Measurements from ENCODE around the gene MAGOH. TPM values are rescaled to one million over a fixed set of nuclear protein-coding genes. Genes with fewer than 3 reads are reported as not detected.

MAGOH gene
- total RNA-seq, 1 donor = 63.0 TPM

GRCh38 chr1:53257454-53258081, 19.2 kb upstream of the MAGOH start:
- Histone ChIP-seq H3K27me3 (ENCODE audit: insufficient read depth, low read length) (no peaks in the 10 kb centered on the region), H3K9me3 (ENCODE audit: low read depth, low read length) (no peaks in the 10 kb centered on the region), H3K4me1 (ENCODE audit: insufficient read depth, low read length) (no peaks in the 10 kb centered on the region), H3K4me3 (ENCODE audit: low read length) (no peak overlapping the region)

- Histone ChIP-seq H3K27me3 (ENCODE audit: insufficient read depth, low read length) (no peaks in the 10 kb centered on the region), H3K4me1 (ENCODE audit: insufficient read depth, low read length) (no peaks in the 10 kb centered on the region), H3K4me3 (ENCODE audit: low read length) (no peak overlapping the region), H3K9me3 (ENCODE audit: low read depth, low read length) (no peaks in the 10 kb centered on the region)
Observed at GRCh38 chr1:53256511-53257453, 18.5 kb upstream of the MAGOH start.

- H3K4me1 ChIP-seq (ENCODE audit: insufficient read depth, low read length) = no peaks in the 10 kb centered on the region
- H3K4me3 ChIP-seq (ENCODE audit: low read length) = no peak overlapping the region
- no peaks in the 10 kb centered on the region for H3K9me3 ChIP-seq (ENCODE audit: low read depth, low read length)
- no peaks in the 10 kb centered on the region for H3K27me3 ChIP-seq (ENCODE audit: insufficient read depth, low read length)
Observed at GRCh38 chr1:53255031-53255430, 16.7 kb upstream of the MAGOH start.

- H3K4me3 ChIP-seq (ENCODE audit: low read length) = no peak overlapping the region
- no peaks in the 10 kb centered on the region for H3K4me1 ChIP-seq (ENCODE audit: insufficient read depth, low read length)
- no peaks in the 10 kb centered on the region for H3K9me3 ChIP-seq (ENCODE audit: low read depth, low read length)
- H3K27me3 ChIP-seq (ENCODE audit: insufficient read depth, low read length) = no peaks in the 10 kb centered on the region
Observed at GRCh38 chr1:53254011-53254640, 15.8 kb upstream of the MAGOH start.

- Histone ChIP-seq H3K4me1 (ENCODE audit: insufficient read depth, low read length) (no peaks in the 10 kb centered on the region), H3K9me3 (ENCODE audit: low read depth, low read length) (no peaks in the 10 kb centered on the region), H3K4me3 (ENCODE audit: low read length) (no peak overlapping the region), H3K27me3 (ENCODE audit: insufficient read depth, low read length) (no peaks in the 10 kb centered on the region)
Observed at GRCh38 chr1:53250325-53250724, 12.0 kb upstream of the MAGOH start.

GRCh38 chr1:53249706-53250105, 11.4 kb upstream of the MAGOH start:
- Histone ChIP-seq H3K27me3 (ENCODE audit: insufficient read depth, low read length) (no peaks in the 10 kb centered on the region), H3K9me3 (ENCODE audit: low read depth, low read length) (no peaks in the 10 kb centered on the region), H3K4me1 (ENCODE audit: insufficient read depth, low read length) (no peaks in the 10 kb centered on the region), H3K4me3 (ENCODE audit: low read length) (no peak overlapping the region)

GRCh38 chr1:53246261-53247134, 8.2 kb upstream of the MAGOH start:
- Histone ChIP-seq H3K9me3 (ENCODE audit: low read depth, low read length) (no peaks in the 10 kb centered on the region), H3K27me3 (ENCODE audit: insufficient read depth, low read length) (no peaks in the 10 kb centered on the region), H3K4me3 (ENCODE audit: low read length) (no peak overlapping the region), H3K4me1 (ENCODE audit: insufficient read depth, low read length) (no peaks in the 10 kb centered on the region)

GRCh38 chr1:53244141-53244540, 5.8 kb upstream of the MAGOH start:
- Histone ChIP-seq H3K4me1 (ENCODE audit: insufficient read depth, low read length) (peaks cover under 1% of the 10 kb centered on the region), H3K4me3 (ENCODE audit: low read length) (no peak overlapping the region), H3K9me3 (ENCODE audit: low read depth, low read length) (no peaks in the 10 kb centered on the region), H3K27me3 (ENCODE audit: insufficient read depth, low read length) (no peaks in the 10 kb centered on the region)

GRCh38 chr1:53242381-53242780, 4.1 kb upstream of the MAGOH start:
- H3K27me3 ChIP-seq (ENCODE audit: insufficient read depth, low read length) = no peaks in the 10 kb centered on the region
- H3K9me3 ChIP-seq (ENCODE audit: low read depth, low read length) = no peaks in the 10 kb centered on the region
- H3K4me1 ChIP-seq (ENCODE audit: insufficient read depth, low read length) = peaks cover 12% of the 10 kb centered on the region
- H3K4me3 ChIP-seq (ENCODE audit: low read length) = no peak overlapping the region

GRCh38 chr1:53241828-53242227, 3.5 kb upstream of the MAGOH start:
- H3K4me3 ChIP-seq (ENCODE audit: low read length) = no peak overlapping the region
- peaks cover 17% of the 10 kb centered on the region for H3K4me1 ChIP-seq (ENCODE audit: insufficient read depth, low read length)
- H3K27me3 ChIP-seq (ENCODE audit: insufficient read depth, low read length) = no peaks in the 10 kb centered on the region
- H3K9me3 ChIP-seq (ENCODE audit: low read depth, low read length) = no peaks in the 10 kb centered on the region

GRCh38 chr1:53237638-53238037, 680 bp downstream of the MAGOH start:
- Histone ChIP-seq H3K4me1 (ENCODE audit: insufficient read depth, low read length) (peaks cover 26% of the 10 kb centered on the region), H3K4me3 (ENCODE audit: low read length) (peak overlapping the region; percentile 78), H3K9me3 (ENCODE audit: low read depth, low read length) (no peaks in the 10 kb centered on the region), H3K27me3 (ENCODE audit: insufficient read depth, low read length) (no peaks in the 10 kb centered on the region)

GRCh38 chr1:53220962-53221286, 17.4 kb downstream of the MAGOH start:
- no peaks in the 10 kb centered on the region for H3K9me3 ChIP-seq (ENCODE audit: low read depth, low read length)
- H3K4me1 ChIP-seq (ENCODE audit: insufficient read depth, low read length) = peaks cover 20% of the 10 kb centered on the region
- H3K4me3 ChIP-seq (ENCODE audit: low read length) = peak overlapping the region; percentile 84
- no peaks in the 10 kb centered on the region for H3K27me3 ChIP-seq (ENCODE audit: insufficient read depth, low read length)

GRCh38 chr1:53220171-53220961, 18.0 kb downstream of the MAGOH start, which contains the start of gene CZIB:
Gene CZIB (minus strand): TSS chr1:53220634. CDS start chr1:53220575, 59 bp downstream.
- Histone ChIP-seq H3K9me3 (ENCODE audit: low read depth, low read length) (no peaks in the 10 kb centered on the region), H3K4me3 (ENCODE audit: low read length) (peak within 1 kb of the TSS; percentile 84), H3K4me1 (ENCODE audit: insufficient read depth, low read length) (peaks cover 20% of the 10 kb centered on the region), H3K27me3 (ENCODE audit: insufficient read depth, low read length) (no peaks in the 10 kb centered on the region)

GRCh38 chr1:53219711-53220110, 18.6 kb downstream of the MAGOH start:
- H3K9me3 ChIP-seq (ENCODE audit: low read depth, low read length) = no peaks in the 10 kb centered on the region
- H3K27me3 ChIP-seq (ENCODE audit: insufficient read depth, low read length) = no peaks in the 10 kb centered on the region
- H3K4me1 ChIP-seq (ENCODE audit: insufficient read depth, low read length) = peaks cover 20% of the 10 kb centered on the region
- peak overlapping the region; percentile 84 for H3K4me3 ChIP-seq (ENCODE audit: low read length)

Measured in mononuclear cell (primary cell).